K562 (cell line): ENCODE measurements around the gene FUT4. TPM values are rescaled to one million over a fixed set of nuclear protein-coding genes. Genes with fewer than 3 reads are reported as not detected.
"Not testable (repeated sequence)": the region's sequence is repeated elsewhere in the genome, so short reads cannot be mapped to it uniquely, and the experiment has no call there.

Experiments used
- ATAC-seq: fragments of 200-7000 bp; cut with Tn5 transposase; 3 replicates; pipeline ENCODE4 v1.9.1; 2020; ENCODE audit warnings: moderate library complexity
- BruUV-seq: library from RNA; stranded (reverse); fragments of 400-500 nt; replicated peaks from 2 replicates; lab custom pipeline; 2021; lab: Mats Ljungman, UMichigan
- CTCF ChIA-PET: fragments of 300-600 bp; formaldehyde crosslinking; extraction: SDS; loops from one replicate; lab custom pipeline; 2021; ENCODE audit warnings: low intra/inter-chr PET ratio; lab: Yijun Ruan, JAX
- POLR2A ChIA-PET: fragments of 300-600, 350-650 bp; sonication (Branson Sonifier 250); formaldehyde crosslinking; extraction: SDS; loops from one replicate; lab custom pipeline; 2021; ENCODE audit warnings: antibody characterized with exemption, inconsistent platforms; lab: Yijun Ruan, JAX
- DNase-seq, 4 experiments: peaks; one replicate each; pipeline versions ENCODE4 v3.0.0 to v3.0.0-alpha.2; 2011 to 2018; ENCODE audit warnings: low spot score in 3 of 4, mixed read lengths in 3 of 4; ENCODE audit errors: extremely low read depth in 1 of 4
- FAIRE-seq: peaks from 2 replicates; lab custom pipeline; 2011; peaks lifted over from hg19 to GRCh38; lab: Jason Lieb, UNC
- H2AFZ ChIP-seq: 2 replicates; pipeline ENCODE4 v1.6.0; 2011; ENCODE audit warnings: low read depth, low read length, control low read depth, inconsistent platforms
- H3K27ac ChIP-seq: fragments of 200-600 bp; 3 replicates; pipeline ENCODE4 v1.8.0; 2011; ENCODE audit warnings: low read depth, mild to moderate bottlenecking, control low read depth, inconsistent platforms, low read length, moderate library complexity, mixed read lengths; ENCODE audit errors: extremely low read depth
- H3K27me3 ChIP-seq, 2 experiments: fragments of 300-600 bp in 1 of 2; 2 replicates in 1 of 2; 3 replicates in 1 of 2; pipeline versions ENCODE4 v1.6.0 to v1.8.0; 2011; ENCODE audit warnings: inconsistent platforms in 2 of 2, low read length in 2 of 2, mild to moderate bottlenecking in 1 of 2, mixed read lengths in 1 of 2, moderate library complexity in 1 of 2; ENCODE audit not compliant: control insufficient read depth in 2 of 2, insufficient read depth in 2 of 2
- H3K36me3 ChIP-seq: fragments of 300-600 bp; 3 replicates; pipeline ENCODE4 v1.8.0; 2011; ENCODE audit warnings: mild to moderate bottlenecking, low read length, inconsistent platforms; ENCODE audit not compliant: control insufficient read depth, insufficient read depth
- H3K4me1 ChIP-seq, 2 experiments: fragments of 200-600 bp in 1 of 2; replicated peaks in 1 of 2; 2 replicates in 1 of 2; 3 replicates in 1 of 2; pipeline versions ENCODE4 v1.5.1 to v1.8.0; 2011; ENCODE audit warnings: inconsistent platforms in 2 of 2, low read length in 2 of 2, mild to moderate bottlenecking in 1 of 2, mixed read lengths in 1 of 2, moderate library complexity in 1 of 2; ENCODE audit not compliant: control insufficient read depth in 2 of 2, insufficient read depth in 2 of 2
- H3K4me2 ChIP-seq: 2 replicates; pipeline ENCODE4 v1.6.1; 2011; ENCODE audit warnings: low read length, control low read depth, inconsistent platforms, mixed read lengths; ENCODE audit not compliant: insufficient read depth
- H3K4me3 ChIP-seq: fragments of 200-600 bp; sonication (generic), shearing (Covaris generic); 2 replicates; pipeline ENCODE4 v1.5.1; 2016; ENCODE audit warnings: control low read depth, inconsistent platforms
- H3K79me2 ChIP-seq: fragments of 200-600 bp; 3 replicates; pipeline ENCODE4 v1.8.0; 2011; ENCODE audit warnings: low read length, inconsistent platforms; ENCODE audit not compliant: control insufficient read depth, insufficient read depth
- H3K9ac ChIP-seq, 2 experiments: 2 replicates each; pipeline versions ENCODE4 v1.6.0 to v1.6.1; 2011; ENCODE audit warnings: low read depth in 2 of 2, low read length in 2 of 2, control low read depth in 1 of 2, inconsistent platforms in 1 of 2, mild to moderate bottlenecking in 1 of 2, mixed read lengths in 1 of 2; ENCODE audit not compliant: insufficient read depth in 1 of 2
- H3K9me1 ChIP-seq: one replicate; pipeline ENCODE4 v1.6.0; 2011; ENCODE audit warnings: inconsistent platforms, mild to moderate bottlenecking, low read length, moderate library complexity; ENCODE audit not compliant: control insufficient read depth, insufficient read depth
- H3K9me3 ChIP-seq: replicated peaks from 2 replicates; pipeline ENCODE4 v1.5.1; 2011; ENCODE audit warnings: low read depth, low read length, inconsistent platforms; ENCODE audit not compliant: control insufficient read depth, insufficient read depth
- H4K20me1 ChIP-seq: replicated peaks from 2 replicates; pipeline ENCODE4 v1.6.1; 2011; ENCODE audit warnings: low read length, inconsistent platforms, mixed read lengths; ENCODE audit not compliant: control insufficient read depth, insufficient read depth
- CBFA2T3 ChIP-seq: fragments of 450-650 bp; IDR thresholded peaks from 2 replicates; pipeline ENCODE4 v1.6.1; 2017
- ETV5 ChIP-seq: sonication (generic); formaldehyde crosslinking; IDR thresholded peaks from 2 replicates; pipeline ENCODE4 v1.4.0; 2020; ENCODE audit warnings: low read depth, mild to moderate bottlenecking, missing genetic modification reagents
- MBD2 ChIP-seq: sonication (generic); IDR thresholded peaks from 2 replicates; pipeline ENCODE4 v1.6.1; 2016; ENCODE audit warnings: low read depth, borderline replicate concordance
- MLLT1 ChIP-seq, 2 experiments: fragments of 450-650 bp; IDR thresholded peaks; 2 replicates each; pipeline ENCODE4 v1.6.1; 2016
- NFIC ChIP-seq: fragments of 450-650 bp; IDR thresholded peaks from 2 replicates; pipeline ENCODE4 v1.6.1; 2017; ENCODE audit warnings: mild to moderate bottlenecking, inconsistent platforms
- ZNF75A ChIP-seq: fragments of 450-650 bp; formaldehyde crosslinking; IDR thresholded peaks from 2 replicates; pipeline ENCODE4 v1.4.0; 2020; ENCODE audit warnings: mild to moderate bottlenecking
- ZNF830 ChIP-seq: fragments of 250-450 bp; sonication (Bioruptor Pico); IDR thresholded peaks from 2 replicates; pipeline ENCODE4 v1.5.0; 2021; ENCODE audit warnings: mild to moderate bottlenecking
- WGBS: fragments of 100-300 bp; shearing (Covaris generic); methylation state at CpG from one replicate; pipeline ENCODE4 v1.1.6; 2016; ENCODE audit warnings: low coverage, mixed read lengths; ENCODE audit not compliant: insufficient coverage; ENCODE audit errors: missing lambda C conversion rate; 5-methylcytosine and 5-hydroxymethylcytosine counted together
- in situ Hi-C: fragments of 300-500 bp; cut with MboI; formaldehyde crosslinking; loops from 4 replicates; pipeline ENCODE4 v1.15.0; 2018; ENCODE audit warnings: inconsistent platforms, mixed read lengths
- intact Hi-C: fragments of 100-400 bp; cut with micrococcal nuclease; formaldehyde crosslinking; loops from 2 replicates; pipeline ENCODE4 v1.14.2; 2022
- polyA plus RNA-seq, 8 experiments: library from polyadenylated mRNA; depleted of rRNA in 4 of 8; stranded (reverse) in 5 of 8; unstranded in 3 of 8; fragments of >200 nt; fragmentation: Nextera tagmentation in 2 of 8; fragmentation: Illumina TruSeq in 1 of 8; extraction: Ambion mirVana in 2 of 8; extraction: Trizol in 1 of 8; gene quantifications; 2 replicates each; pipeline versions ENCODE4 v1.2.1 to v1.2.3, GENCODE V29; 2011 to 2014; ENCODE audit warnings: inconsistent platforms in 1 of 8, missing spikeins in 1 of 8
- total RNA-seq, 7 experiments: library from RNA; depleted of rRNA in 6 of 7; stranded (reverse); fragments of >200 nt in 6 of 7; fragmentation: Illumina TruSeq in 2 of 7; extraction: Trizol in 2 of 7; gene quantifications; 2 replicates each; pipeline versions ENCODE4 v1.2.1 to v1.2.3, GENCODE V29; 2011 to 2021; ENCODE audit warnings: low replicate concordance in 1 of 7

Gene FUT4
- total and polyA plus RNA-seq, 9 of the 15 experiments (the other 6 are each of a cell fraction or from before 2014, with no cell fraction given): 1.1 to 8.9 (median 5.5) TPM

DNA sequence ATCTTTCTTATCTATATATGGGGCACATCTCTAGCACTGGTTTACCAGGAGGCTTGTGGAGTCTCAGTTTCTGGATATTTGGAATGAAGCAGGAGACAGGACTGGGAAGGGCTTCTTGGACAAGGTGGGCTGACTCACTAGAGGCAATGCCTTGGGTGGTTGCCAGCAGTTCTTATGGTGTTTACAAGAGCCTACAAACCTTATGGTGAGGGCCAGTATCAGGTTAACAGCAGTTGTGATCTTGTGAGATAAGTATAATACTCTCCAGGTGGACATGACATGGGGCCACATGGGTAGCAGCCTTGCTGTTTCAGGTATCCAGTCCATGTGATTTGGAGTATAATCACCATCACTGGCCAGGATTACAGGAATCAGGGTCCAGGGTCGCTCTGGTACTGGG is 10.2 kb downstream of the FUT4 start:
- POLR2A ChIA-PET: no interaction called here
- Histone ChIP-seq H3K9me3 (no peaks in the 10 kb centered on the region), H3K4me3 (no peak overlapping the region), H3K9ac (no peak overlapping the region), H3K9me1 (no peaks in the 10 kb centered on the region), H3K36me3 (no peaks in the 10 kb centered on the region), H4K20me1 (no peaks in the 10 kb centered on the region)
- WGBS: 0% methylated on average over 1 of the region's 1 CpG
- FAIRE-seq (no peak), ATAC-seq (no peak)
- intact Hi-C loops: no loop called here
- TF ChIP-seq ETV5 (CRISPR knock-in tag): no peak
- TF ChIP-seq ZNF75A: no peak
- no peak for TF ChIP-seq MLLT1 (IDR thresholded peaks at IDR 0.05)
- 0 out of 2 replicates have a peak, but pooled peaks have one; percentile 31 for TF ChIP-seq NFIC
- peak; percentile 15; the same call in 1 of the 2 replicates for TF ChIP-seq CBFA2T3
- no peak for TF ChIP-seq ZNF830 (CRISPR knock-in tag)
- no peak for TF ChIP-seq MBD2
- TF ChIP-seq, all 486 proteins: peak for 2
- H3K4me2 ChIP-seq: no peak overlapping the region
- peak in 2 of 4 experiments; percentile 16 to 51 for DNase-seq
- CTCF ChIA-PET: no interaction called here
- in situ Hi-C loops: no loop called here
- H3K4me1 ChIP-seq: peaks cover 6 to 23% of the 10 kb centered on the region in 2 experiments; a peak in 4 of 5 replicates
- H3K27me3 ChIP-seq: no peaks in the 10 kb centered on the region; a peak in 1 of 5 replicates
- no peak overlapping the region for H2AFZ ChIP-seq
- H3K79me2 ChIP-seq: no peaks in the 10 kb centered on the region; the same call in 2 of the 3 replicates
- no TSS peak for BruUV-seq
- no peak overlapping the region for H3K27ac ChIP-seq

GRCh38 chr11:94555752-94556329 is 12.1 kb downstream of the FUT4 start:
- DNase-seq, CTCF ChIA-PET: not testable (repeated sequence)
- WGBS: 42% methylated on average over 8 of the region's 8 CpGs

More at GRCh38 chr11:94555752-94556329, 12.1 kb downstream of the FUT4 start:
- H3K27me3 ChIP-seq, H3K4me2 ChIP-seq, BruUV-seq, H3K4me1 ChIP-seq, intact Hi-C loops, H3K9me3 ChIP-seq, H3K9ac ChIP-seq, H3K79me2 ChIP-seq, H3K9me1 ChIP-seq, H3K4me3 ChIP-seq, H3K36me3 ChIP-seq, H4K20me1 ChIP-seq, H3K27ac ChIP-seq, H2AFZ ChIP-seq, in situ Hi-C loops, FAIRE-seq, ATAC-seq: not testable (repeated sequence)
- POLR2A ChIA-PET: interaction anchor here (1.5 kb wide), 1 partner anchor 10 kb away, joined by 3 read pairs; no protein-coding TSS in a partner anchor
